Measurements from ENCODE around the gene DEF6. TPM values are rescaled to one million over a fixed set of nuclear protein-coding genes. Genes with fewer than 3 reads are reported as not detected.

DEF6 gene
- total and polyA plus RNA-seq, 2 of the 13 experiments (the other 11 are each of a cell fraction or from before 2014, with no cell fraction given): 5.2 to 10.0 TPM

DNA sequence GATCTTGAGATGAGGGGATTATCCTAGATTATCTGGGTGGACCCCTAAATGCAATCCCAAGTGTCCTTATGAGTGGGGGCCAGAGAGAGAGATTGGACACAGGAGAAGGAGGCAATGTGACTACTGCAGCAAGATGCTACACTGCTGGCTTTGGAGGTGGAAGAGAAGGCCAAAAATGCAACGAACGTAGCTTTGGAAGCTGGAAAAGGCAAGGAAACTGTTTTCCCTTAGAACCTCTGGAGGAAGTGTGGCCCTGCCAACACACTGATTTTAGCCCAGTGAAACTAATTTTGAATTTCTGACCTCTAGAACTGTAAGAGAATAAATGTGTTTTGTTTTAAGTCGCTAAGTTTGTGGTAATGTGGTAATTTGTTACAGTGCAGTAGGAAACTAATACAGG lies 60.5 kb downstream of the DEF6 start:
- Histone ChIP-seq H3K4me1 (ENCODE audit: insufficient read depth, low read length) (peaks cover 34% of the 10 kb centered on the region), H3K27me3 (ENCODE audit: control insufficient read depth in 1 of 2, insufficient read depth in 2 of 2, low read length in 2 of 2) (no peaks in the 10 kb centered on the region), H3K9me3 (ENCODE audit: low read length) (no peaks in the 10 kb centered on the region), H3K9ac (ENCODE audit: insufficient read depth, low read depth, low read length) (no peak overlapping the region), H3K79me2 (ENCODE audit: insufficient read depth, low read length) (peaks cover 4% of the 10 kb centered on the region), H3K27ac (ENCODE audit: extremely low read length, insufficient read depth, low read length) (no peak overlapping the region), H3K4me2 (ENCODE audit: low read depth, low read length) (no peak overlapping the region), H3K36me3 (replicated peaks in 1 of 2; ENCODE audit: control insufficient read depth in 1 of 2, insufficient read depth in 2 of 2, low read length in 2 of 2) (peaks cover 14 to 22% of the 10 kb centered on the region in 2 experiments; a peak in 4 of 5 replicates), H3K4me3 (replicated peaks in 1 of 3; ENCODE audit: insufficient read depth in 1 of 3, low read depth in 2 of 3, low read length in 3 of 3) (no peak overlapping the region), H2AFZ (ENCODE audit: low read length) (no peak overlapping the region), H4K20me1 (ENCODE audit: insufficient read depth, low read length) (no peaks in the 10 kb centered on the region)
- DNase-seq (ENCODE audit: low spot score): no peak
- no peak for TF ChIP-seq ZNF766 (CRISPR knock-in tag; IDR thresholded peaks at IDR 0.05; ENCODE audit: borderline replicate concordance)
- no peak for TF ChIP-seq WIZ (CRISPR knock-in tag; IDR thresholded peaks at IDR 0.05)
- no peak for TF ChIP-seq CAMTA2 (CRISPR knock-in tag; IDR thresholded peaks at IDR 0.05; ENCODE audit: borderline replicate concordance)
- BruUV-seq (replicated peaks): no TSS peak
- ATAC-seq: no peak
- in situ Hi-C loops (cut with HindIII; ENCODE audit: extremely low pct_ligation_motif_present, low pct_unique_long_range_greater_than_20kb) (no loop called here), intact Hi-C loops (cut with micrococcal nuclease; ENCODE audit: unreplicated experiment) (no loop called here)
- WGBS (ENCODE audit: low lambda C conversion rate): 91% methylated on average over 3 of the region's 3 CpGs
- POLR2A ChIA-PET: no interaction called here
- CTCF ChIA-PET (ENCODE audit: low intra/inter-chr PET ratio, low total read pairs): no interaction called here
- FAIRE-seq: peak; percentile 21

GRCh38 chr6:35359346-35359743 lies 61.7 kb downstream of the DEF6 start:
- H4K20me1 ChIP-seq (ENCODE audit: insufficient read depth, low read length): no peaks in the 10 kb centered on the region
- ATAC-seq: no peak
- H3K79me2 ChIP-seq (ENCODE audit: insufficient read depth, low read length): peaks cover 8% of the 10 kb centered on the region
- no peak overlapping the region for H3K9ac ChIP-seq (ENCODE audit: insufficient read depth, low read depth, low read length)
- no peaks in the 10 kb centered on the region for H3K9me3 ChIP-seq (ENCODE audit: low read length)
- H3K4me1 ChIP-seq (ENCODE audit: insufficient read depth, low read length): peaks cover 33% of the 10 kb centered on the region
- H3K4me3 ChIP-seq (replicated peaks in 1 of 3; ENCODE audit: insufficient read depth in 1 of 3, low read depth in 2 of 3, low read length in 3 of 3): no peak overlapping the region
- H3K4me2 ChIP-seq (ENCODE audit: low read depth, low read length): no peak overlapping the region
- FAIRE-seq: peak; percentile 18
- no peaks in the 10 kb centered on the region for H3K27me3 ChIP-seq (ENCODE audit: control insufficient read depth in 1 of 2, insufficient read depth in 2 of 2, low read length in 2 of 2)
- in situ Hi-C loops (cut with HindIII; ENCODE audit: extremely low pct_ligation_motif_present, low pct_unique_long_range_greater_than_20kb) (no loop called here), intact Hi-C loops (cut with micrococcal nuclease; ENCODE audit: unreplicated experiment) (no loop called here)
- H3K27ac ChIP-seq (ENCODE audit: extremely low read length, insufficient read depth, low read length): no peak overlapping the region
- TF ChIP-seq, protein P1, sequence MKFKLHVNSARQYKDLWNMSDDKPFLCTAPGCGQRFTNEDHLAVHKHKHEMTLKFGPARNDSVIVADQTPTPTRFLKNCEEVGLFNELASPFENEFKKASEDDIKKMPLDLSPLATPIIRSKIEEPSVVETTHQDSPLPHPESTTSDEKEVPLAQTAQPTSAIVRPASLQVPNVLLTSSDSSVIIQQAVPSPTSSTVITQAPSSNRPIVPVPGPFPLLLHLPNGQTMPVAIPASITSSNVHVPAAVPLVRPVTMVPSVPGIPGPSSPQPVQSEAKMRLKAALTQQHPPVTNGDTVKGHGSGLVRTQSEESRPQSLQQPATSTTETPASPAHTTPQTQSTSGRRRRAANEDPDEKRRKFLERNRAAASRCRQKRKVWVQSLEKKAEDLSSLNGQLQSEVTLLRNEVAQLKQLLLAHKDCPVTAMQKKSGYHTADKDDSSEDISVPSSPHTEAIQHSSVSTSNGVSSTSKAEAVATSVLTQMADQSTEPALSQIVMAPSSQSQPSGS (CRISPR knock-in tag; IDR thresholded peaks at IDR 0.05): no peak
- TF ChIP-seq MXD1 (CRISPR knock-in tag; IDR thresholded peaks at IDR 0.05): 0 out of 2 replicates have a peak, but pooled peaks have one; percentile 2
- BruUV-seq (replicated peaks): no TSS peak
- no peak overlapping the region for H2AFZ ChIP-seq (ENCODE audit: low read length)
- peaks cover 11 to 21% of the 10 kb centered on the region in 2 experiments; a peak in 4 of 5 replicates for H3K36me3 ChIP-seq (replicated peaks in 1 of 2; ENCODE audit: control insufficient read depth in 1 of 2, insufficient read depth in 2 of 2, low read length in 2 of 2)
- ChIA-PET CTCF (ENCODE audit: low intra/inter-chr PET ratio, low total read pairs) (no interaction called here), POLR2A (no interaction called here)
- DNase-seq (ENCODE audit: low spot score): no peak
- 95% methylated on average over 5 of the region's 5 CpGs for WGBS (ENCODE audit: low lambda C conversion rate)

Measured in HepG2 (cell line).